Kidney epithelial cell (primary cell): ENCODE data around the gene RPS6KA5. TPM values are rescaled to one million over a fixed set of nuclear protein-coding genes. Genes with fewer than 3 reads are reported as not detected.
"Not testable (repeated sequence)": the region's sequence is repeated elsewhere in the genome, so short reads cannot be mapped to it uniquely, and the experiment has no call there.

Source experiments
- DNase-seq: peaks from one replicate; pipeline ENCODE4 v3.0.0-alpha.2; 2010; ENCODE audit warnings: low read depth
- H3K27me3 ChIP-seq: 2 replicates; pipeline ENCODE4 v1.6.0; 2011; ENCODE audit warnings: low read length; ENCODE audit not compliant: control insufficient read depth, insufficient read depth
- H3K36me3 ChIP-seq: 2 replicates; pipeline ENCODE4 v1.5.1; 2011; ENCODE audit warnings: low read length; ENCODE audit not compliant: control insufficient read depth, insufficient read depth
- H3K4me3 ChIP-seq: 2 replicates; pipeline ENCODE4 v1.5.1; 2011; ENCODE audit warnings: low read depth, mild to moderate bottlenecking, control low read depth, low read length
- CTCF ChIP-seq: IDR thresholded peaks from 2 replicates; pipeline ENCODE4 v1.5.1; 2011; ENCODE audit warnings: mild to moderate bottlenecking, moderate library complexity, low read length, control low read depth, inconsistent platforms; ENCODE audit not compliant: insufficient read depth, poor library complexity, severe bottlenecking
- total RNA-seq: library from RNA; depleted of rRNA; stranded (reverse); fragments of >200 nt; gene quantifications from 2 replicates; pipeline ENCODE4 v1.2.3, GENCODE V29; 2015

RPS6KA5 gene
- total RNA-seq, 1 donor from 2014 or later: 3.7 TPM

GRCh38 chr14:90943367-90943766 is 117.1 kb downstream of the RPS6KA5 start:
- DNase-seq: no peak
- H3K27me3 ChIP-seq: no peaks in the 10 kb centered on the region
- no peak for TF ChIP-seq CTCF
- no peaks in the 10 kb centered on the region for H3K36me3 ChIP-seq
- no peak overlapping the region for H3K4me3 ChIP-seq

DNA sequence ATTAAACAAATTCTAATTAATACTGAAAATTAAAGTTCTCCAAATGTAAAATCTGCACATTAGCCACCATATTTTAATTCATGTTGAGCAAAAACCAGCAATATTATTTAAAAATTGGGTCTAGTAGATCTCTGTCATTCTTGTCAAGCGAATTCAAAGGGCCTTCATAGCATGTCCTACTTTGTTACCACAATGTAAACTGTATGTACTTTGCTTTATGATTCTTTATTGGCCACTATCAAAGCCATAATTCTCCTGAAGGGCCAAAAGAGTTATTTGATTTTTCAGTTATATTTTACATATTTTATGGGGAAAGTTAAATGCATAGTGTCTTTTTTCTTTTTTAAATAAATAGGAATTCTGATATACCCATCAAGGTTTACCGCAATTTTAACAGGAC is 117.9 kb downstream of the RPS6KA5 start:
- DNase-seq: no peak
- Histone ChIP-seq H3K4me3 (no peak overlapping the region), H3K36me3 (no peaks in the 10 kb centered on the region), H3K27me3 (no peaks in the 10 kb centered on the region)
- no peak for TF ChIP-seq CTCF

DNA sequence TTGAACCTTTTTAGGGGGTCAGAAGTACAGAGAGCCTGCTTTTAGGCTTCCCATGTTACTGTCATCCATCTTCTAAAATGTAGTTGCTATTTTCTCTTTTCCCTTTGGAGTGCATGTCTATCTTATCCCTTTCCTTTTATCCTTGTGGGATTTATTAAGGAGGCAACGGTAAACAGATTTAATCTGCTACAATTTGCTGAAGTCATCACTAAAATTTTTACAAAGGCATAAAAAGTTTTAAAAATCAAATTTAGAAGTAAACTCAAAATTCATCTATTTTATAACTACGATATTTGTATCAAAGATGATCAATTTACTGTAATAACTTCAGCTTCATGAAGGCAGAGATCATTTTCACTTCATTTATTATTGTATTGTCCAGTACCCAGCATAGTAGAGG is 118.7 kb downstream of the RPS6KA5 start:
- DNase-seq: no peak
- H3K27me3 ChIP-seq: no peaks in the 10 kb centered on the region
- no peak overlapping the region for H3K4me3 ChIP-seq
- TF ChIP-seq CTCF: no peak
- H3K36me3 ChIP-seq: no peaks in the 10 kb centered on the region

DNA sequence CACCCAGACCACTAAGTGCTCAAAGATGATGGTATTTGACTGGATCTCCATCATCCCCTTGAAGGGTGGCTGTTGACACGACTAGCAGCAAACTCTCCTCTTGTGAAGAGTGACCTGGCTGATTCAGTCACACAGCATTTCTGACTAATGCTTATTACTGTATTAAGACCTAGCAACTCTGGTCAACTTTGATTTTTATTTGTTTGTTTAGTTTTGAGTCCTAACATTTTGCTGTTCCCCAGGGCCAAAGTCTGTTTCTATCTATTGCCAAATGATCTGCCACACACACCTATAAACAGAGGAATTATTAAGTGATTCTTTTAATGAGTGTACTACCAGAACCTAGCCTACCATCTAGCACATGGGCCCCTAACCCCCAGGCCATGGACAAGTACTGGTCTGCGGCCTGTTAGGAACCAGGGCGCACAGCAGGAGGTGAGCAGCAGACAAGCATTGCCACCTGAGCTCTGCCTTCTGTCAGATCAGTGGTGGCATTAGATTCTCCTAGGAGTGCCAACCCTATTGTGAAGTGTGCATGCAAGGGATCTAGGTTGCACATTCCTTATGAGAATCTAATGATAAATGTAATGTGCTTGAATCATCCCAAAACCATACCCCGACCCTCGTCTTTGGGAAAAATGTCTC is 120.0 kb downstream of the RPS6KA5 start:
- Histone ChIP-seq H3K36me3 (no peaks in the 10 kb centered on the region), H3K27me3 (no peaks in the 10 kb centered on the region), H3K4me3 (no peak overlapping the region)
- DNase-seq: no peak
- no peak for TF ChIP-seq CTCF

DNA sequence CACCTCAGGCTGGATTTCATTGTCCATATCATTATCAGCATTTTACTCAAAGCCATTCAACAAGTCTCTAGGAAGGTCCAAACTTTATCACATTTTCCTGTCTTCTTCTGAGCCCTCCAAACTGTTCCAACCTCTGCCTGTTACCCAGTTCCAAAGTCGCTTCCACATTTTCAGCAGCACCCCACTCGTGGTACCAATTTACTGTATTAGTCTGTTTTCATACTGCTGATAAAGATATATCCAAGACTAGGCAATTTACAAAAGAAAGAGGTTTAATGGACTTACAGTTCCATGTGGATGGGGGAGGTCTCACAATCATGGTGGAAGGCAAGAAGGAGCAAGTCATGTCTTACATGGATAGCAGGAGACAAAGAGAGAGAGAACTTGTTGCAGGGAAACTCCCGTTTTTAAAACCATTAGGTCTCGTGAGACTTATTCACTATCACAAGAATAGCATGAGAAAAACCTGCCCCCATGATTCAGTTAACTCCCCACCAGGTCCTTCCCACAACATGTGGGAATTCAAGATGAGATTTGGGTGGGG is 121.1 kb downstream of the RPS6KA5 start:
- not testable (repeated sequence) for H3K27me3 ChIP-seq, H3K36me3 ChIP-seq, DNase-seq, H3K4me3 ChIP-seq

GRCh38 chr14:90938615-90939014 is 121.8 kb downstream of the RPS6KA5 start:
- no peaks in the 10 kb centered on the region for H3K36me3 ChIP-seq
- no peaks in the 10 kb centered on the region for H3K27me3 ChIP-seq
- no peak overlapping the region for H3K4me3 ChIP-seq
- no peak for DNase-seq
- TF ChIP-seq CTCF: no peak
